GM19372 (cell line): ENCODE data around the gene UBE2H.

Source experiments
- ATAC-seq: cut with Tn5 transposase; IDR thresholded peaks from one replicate; pipeline ENCODE4 v1.9.1; 2021; ENCODE audit warnings: mild to moderate bottlenecking, low read depth, moderate library complexity; ENCODE audit not compliant: unreplicated experiment

UBE2H gene

DNA sequence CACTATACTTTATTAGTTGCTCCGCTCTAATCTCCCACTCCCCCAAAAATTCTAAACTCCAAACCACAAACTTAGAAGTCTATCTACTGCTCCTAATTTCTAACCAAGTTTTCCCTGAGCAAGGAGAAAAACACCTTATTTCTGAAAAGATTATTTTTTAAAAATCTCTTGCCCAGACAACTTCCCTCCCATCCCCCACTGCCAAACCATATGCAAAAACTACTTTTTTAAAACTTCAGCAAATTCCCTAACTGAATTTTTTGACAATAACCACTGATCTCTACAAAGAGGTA is 1.9 kb downstream of the UBE2H start:
- no peak for ATAC-seq

- no peak for ATAC-seq
Measured at GRCh38 chr7:129950191-129950932, 2.4 kb downstream of the UBE2H start.

DNA sequence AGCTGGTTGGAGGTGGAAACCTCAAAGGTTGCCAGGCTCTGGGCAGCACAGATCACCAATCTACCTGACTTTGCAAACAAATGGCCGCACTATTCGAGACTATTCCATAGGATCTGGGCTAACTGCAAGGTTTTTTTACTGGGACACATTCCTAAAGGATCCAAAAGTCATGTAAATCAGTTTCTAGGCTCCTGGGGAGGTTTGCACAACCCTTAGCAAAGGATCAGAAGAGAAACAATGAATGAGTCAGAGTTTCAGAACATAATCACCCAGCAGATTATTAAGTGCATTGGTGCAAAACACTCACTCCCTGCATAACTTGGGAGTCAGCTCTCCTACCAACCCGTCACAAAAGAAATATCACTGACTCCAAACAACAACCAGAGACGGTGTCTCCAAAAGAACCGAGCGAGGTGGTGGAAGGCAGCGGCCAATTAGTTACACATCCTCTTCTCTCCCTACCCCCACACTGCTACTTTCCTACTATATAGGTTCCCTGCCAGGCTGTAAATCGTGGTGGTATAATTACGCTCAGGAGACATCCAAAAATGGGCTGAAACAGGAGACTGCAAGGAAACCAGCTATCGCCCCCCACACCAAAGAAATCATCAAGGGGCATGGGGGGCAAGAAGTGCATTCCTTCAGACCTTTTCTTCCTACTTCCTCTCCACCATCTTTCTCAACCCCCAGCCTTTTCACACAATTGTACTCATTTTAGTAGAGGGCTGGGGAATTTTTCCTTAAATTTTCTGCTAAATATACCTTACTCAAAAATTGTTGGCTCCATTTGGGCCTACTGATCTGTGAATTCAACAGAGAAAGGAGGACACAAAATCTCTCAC is 3.2 kb downstream of the UBE2H start:
- ATAC-seq: peak; percentile 2

DNA sequence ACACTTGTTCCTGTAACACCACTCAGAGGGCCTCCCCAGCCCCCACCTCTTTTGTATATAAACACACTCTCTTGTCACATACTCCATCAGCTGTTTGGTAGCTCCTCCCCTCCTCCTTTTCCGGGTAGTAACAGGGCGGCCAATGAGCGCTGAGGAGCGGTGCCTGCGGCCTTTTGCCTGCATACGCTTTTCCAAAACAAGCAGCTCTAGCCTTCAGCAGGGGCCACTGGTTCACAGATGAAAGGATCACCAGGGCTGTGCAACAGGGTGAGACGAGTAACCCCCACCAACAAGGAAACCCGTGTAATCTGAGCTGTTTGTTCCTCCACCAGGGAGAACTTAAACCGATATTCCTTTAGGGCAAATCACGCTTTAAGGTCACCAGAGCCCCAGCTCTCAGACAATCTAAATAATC is 3.9 kb downstream of the UBE2H start:
- peak; percentile 53 for ATAC-seq

- no peak for ATAC-seq
Measured at GRCh38 chr7:129948338-129948737, 4.4 kb downstream of the UBE2H start.

DNA sequence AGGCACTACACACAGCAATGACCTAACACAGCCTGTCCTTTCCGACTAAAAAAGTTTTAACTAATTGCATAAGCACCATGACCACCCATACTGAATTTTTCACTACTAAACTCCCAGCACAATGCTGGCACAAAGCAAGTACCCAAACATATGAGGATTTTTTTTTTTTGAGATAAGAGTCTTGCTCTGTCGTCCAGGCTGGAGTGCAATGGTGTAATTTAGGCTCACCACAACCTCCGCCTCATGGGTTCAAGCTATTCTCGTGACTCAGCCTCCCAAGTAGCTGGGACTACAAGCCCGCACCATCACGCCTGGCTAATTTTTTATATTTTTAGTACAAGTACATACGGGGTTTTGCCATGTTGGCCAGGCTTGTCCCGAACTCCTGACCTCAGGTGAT is 5.1 kb downstream of the UBE2H start:
- no peak for ATAC-seq

- no peak for ATAC-seq
Measured at GRCh38 chr7:129947049-129947448, 5.7 kb downstream of the UBE2H start.

DNA sequence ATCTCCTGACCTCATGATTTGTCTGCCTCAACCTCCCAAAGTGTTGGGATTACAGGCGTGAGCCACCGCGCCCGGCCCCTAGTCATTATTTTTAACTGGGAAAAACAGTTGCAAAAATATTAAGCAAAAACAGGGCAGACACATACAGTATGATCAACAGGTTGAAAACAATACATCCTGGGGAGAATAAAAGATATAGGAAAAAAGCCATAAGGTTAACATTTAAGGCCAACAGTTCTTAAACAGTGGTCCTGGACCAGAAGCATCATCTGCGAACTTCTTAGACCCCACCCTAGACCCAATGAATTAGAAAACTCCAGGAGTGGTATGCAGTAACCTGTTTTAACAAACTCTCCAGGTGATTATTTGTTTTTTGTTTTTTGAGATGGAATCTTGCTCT is 6.5 kb downstream of the UBE2H start:
- ATAC-seq: no peak

DNA sequence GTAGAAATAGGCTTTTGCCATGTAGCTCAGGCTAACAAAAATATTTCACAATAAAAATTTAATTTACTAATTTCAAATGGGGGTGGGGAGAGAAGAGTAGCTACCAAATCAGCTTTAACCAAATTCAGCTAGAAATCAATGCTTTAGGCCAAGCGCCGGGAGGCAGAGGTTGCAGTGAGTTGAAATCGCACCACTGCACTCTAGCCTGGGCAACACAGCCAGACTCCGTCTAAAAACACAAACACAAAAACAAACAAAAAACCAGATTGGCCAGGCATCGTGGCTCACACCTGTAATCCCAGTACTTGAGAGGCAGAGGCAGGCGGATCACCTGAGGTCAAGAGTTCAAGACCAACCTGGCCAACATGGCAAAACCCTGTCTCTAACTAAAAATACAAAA is 9.4 kb downstream of the UBE2H start:
- ATAC-seq: no peak

DNA sequence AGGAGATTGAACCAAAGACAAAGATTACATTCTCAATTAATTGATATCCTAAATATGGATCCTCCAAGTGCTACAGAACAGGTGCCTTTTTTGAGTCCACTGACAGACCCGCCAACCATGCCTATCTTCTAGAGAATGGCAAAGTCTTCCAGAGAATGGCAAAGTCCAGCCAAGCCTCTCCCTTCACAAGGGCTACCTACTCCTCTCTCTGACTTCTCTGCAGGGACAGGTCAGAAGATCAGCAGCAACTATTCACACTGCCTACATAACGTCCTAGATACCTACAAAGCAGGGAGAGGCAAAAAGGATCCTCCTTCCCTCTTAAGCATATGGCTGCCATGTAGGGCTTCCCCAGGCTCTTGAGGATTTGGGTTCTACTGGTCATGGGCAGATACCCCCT is 12.4 kb downstream of the UBE2H start:
- no peak for ATAC-seq

DNA sequence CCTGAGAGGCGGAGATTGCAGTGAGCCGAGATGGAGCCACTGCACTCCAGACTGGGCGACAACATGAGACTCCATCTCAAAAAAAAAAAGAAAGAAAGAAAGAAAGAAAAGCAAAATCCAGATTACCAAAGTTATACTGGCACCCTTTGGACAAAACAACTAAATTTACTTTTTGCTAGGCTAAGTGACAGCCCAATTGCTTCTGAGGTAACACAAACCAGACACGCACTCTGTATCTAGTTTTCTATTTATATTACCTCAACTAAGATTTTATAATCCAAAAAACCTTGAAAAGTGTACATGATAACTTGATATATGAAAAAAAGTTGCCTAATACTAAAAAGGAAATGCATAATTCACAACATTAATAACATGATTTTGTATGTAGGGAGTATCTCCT is 12.9 kb downstream of the UBE2H start:
- ATAC-seq: no peak

DNA sequence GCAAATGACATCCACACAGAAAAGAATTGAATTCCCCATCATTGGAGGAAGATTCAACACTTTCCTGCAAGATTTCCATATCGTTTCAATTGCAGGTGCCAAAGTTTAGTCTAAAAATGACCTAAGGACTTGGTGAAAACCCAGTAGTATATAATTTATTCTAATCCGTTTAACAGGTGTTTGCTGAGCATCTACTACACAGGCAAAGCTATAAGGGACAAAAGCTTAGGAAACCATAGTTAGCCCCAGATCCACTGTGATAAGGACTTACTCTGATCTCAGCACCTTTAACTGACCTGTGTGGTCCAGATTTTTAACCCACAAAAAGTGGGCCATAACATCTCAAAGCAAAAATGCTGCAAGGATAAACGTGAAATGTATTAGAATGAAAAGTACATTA is 19.1 kb downstream of the UBE2H start:
- no peak for ATAC-seq

DNA sequence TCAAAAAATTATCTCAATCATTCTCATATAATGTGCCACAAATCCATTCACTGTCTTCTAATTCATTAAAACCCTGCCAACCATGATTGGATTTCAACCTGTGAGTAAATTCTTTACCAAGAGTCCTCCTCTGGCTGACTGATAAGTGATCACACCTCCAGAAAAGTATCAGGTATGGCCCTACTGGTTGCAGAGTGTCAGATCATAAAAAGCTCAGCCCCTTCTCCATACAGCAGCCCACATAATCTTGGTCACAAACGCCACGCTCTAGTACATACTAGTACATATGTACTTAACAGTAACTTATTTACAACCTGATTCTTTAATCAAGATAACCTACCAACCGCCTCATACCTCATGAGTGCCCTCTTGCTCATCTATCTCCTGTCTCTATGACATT is 26.1 kb downstream of the UBE2H start:
- ATAC-seq: no peak

DNA sequence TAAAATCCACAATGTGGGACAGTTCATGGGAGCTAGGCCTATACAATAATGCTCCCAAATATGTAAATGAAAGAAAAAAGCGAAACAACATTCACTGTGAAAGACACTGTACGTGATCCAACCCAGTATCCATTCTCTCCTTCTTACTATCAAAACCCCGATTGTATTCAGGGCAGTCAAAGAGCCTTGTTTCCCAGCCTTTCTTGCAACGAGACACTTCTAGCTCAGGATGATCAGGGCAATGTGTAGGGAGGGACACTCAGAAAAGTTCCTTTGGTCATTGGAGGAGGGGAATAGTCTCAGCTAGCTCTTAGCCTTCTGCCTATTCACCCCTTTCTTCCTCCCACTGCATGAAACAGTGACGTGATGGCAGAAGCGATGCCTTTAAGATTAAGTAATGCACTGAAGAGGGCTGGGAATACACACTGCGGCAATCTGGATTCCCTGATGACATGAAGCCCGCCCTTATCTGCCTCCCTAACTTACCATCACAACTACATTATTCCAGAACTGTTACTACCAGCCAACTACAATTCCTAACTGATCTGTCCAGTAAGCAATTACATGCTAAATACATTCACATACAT is 27.3 kb downstream of the UBE2H start:
- ATAC-seq: no peak

DNA sequence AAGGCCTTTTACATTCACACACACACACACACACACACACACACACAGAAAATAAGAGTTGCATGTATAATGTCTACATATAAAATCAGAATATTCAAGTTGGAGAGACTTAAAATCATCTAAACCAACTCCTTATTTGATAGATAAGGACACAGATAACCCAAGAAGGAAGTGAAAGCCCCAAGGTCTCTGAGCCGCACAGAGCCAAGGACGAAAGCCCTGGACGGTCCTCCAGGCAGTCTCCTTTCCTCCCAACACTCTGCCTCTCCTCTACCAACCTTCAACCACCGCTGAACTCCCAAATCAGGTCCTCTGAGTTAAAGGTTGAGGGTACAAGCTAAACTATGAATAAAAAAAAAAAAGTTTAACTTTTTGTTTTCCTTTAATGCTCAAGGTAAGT is 28.2 kb downstream of the UBE2H start:
- no peak for ATAC-seq

DNA sequence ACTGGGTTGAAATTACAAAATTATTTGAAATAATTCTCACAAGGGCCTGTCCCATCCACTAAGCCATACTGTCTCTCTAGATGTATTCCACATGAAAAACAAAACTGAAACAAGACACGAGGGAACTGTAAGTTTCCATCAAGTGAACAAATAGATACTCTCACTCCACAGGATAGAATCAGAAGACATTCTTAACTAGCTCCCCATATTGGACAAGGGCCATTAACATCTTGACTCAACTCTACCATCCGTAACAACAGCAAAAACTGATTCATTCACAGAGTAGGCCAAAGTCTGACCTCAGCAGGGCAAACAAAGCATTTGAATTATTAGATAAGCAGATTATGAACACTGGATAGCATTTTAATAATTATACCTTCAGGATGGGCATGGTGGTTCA is 29.1 kb downstream of the UBE2H start:
- ATAC-seq: no peak

DNA sequence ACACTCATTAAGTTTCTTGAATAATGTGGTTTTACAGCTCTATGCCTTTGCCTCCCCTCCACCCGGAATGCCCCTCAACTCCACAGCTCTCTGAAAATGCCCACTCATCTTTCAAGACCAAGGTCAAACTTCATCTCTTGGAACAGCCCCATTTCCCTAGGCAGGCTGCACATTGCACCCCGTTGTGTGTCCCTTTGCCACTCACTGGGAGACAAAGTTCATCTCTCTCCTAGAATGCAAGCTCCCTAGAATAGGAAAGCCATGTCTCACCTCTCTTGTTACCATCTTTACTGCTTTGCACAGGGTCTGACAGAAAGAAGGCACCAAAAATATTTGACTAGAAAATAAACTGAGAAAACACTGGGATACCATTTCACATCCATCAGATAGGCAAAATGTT is 33.3 kb downstream of the UBE2H start:
- ATAC-seq: no peak

DNA sequence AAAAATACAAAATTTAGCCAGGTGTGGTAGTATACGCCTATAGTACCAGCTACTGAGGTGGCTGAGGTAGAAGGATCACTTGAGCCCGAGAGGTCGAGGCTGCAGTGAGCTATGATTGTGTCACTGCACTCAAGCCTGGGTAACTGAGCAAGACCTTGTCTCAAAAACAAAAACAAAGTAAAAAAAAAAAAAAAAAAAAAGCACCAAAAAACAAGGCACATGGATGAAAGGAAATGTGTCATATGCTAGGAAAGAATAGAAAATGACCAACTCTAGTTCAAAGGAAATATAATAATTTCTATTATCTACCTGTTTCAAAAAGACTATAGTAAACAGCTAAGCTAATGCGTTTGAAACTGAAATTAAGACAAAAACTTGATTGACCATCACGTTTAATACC is 33.8 kb downstream of the UBE2H start:
- no peak for ATAC-seq

GRCh38 chr7:129917934-129918333 is 34.8 kb downstream of the UBE2H start:
- ATAC-seq: no peak

- no peak for ATAC-seq
Measured at GRCh38 chr7:129914536-129915272, 38.1 kb downstream of the UBE2H start.

DNA sequence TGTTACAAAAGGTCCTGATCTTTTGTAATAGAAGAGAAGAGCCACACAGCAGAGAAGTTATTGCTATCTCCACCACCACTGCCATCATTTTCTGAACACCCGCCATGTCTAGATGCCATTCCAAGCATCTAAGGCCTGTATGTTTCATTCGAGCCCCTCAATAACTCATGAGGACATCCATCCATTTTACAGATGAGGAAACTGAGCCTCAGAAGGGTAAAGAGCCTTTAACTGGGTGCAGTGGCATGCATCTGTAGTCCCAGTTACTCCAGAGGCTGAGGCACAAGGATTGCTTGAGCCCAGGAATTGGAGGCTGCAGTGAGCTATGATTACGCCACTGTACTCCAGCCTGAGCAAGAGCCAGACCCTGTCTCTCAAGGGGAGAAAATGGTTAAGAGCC is 39.3 kb downstream of the UBE2H start:
- ATAC-seq: no peak
